ENCODE results near the gene CBLB.

The CBLB gene

DNA sequence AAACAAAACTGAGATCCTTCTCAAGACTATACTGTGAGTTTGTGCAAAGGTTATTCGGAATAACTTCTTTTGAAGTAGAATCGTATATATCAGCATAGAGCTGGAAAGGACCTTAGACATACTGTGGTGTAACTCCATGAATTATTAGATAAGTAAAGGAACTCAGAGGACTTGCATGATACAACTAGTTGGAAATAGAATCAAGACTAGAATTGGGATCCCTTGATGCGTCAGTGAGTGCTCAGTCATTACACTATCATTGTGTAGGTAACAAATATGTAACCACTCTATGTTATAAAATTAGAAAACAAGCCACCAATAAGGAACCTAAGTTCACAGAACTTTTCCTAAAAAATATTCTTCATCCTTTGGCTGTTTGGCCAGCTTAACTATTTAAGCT is 61.1 kb downstream of the CBLB start:
- POLR2A ChIA-PET, result no interaction called here
- TF ChIP-seq, protein P1, sequence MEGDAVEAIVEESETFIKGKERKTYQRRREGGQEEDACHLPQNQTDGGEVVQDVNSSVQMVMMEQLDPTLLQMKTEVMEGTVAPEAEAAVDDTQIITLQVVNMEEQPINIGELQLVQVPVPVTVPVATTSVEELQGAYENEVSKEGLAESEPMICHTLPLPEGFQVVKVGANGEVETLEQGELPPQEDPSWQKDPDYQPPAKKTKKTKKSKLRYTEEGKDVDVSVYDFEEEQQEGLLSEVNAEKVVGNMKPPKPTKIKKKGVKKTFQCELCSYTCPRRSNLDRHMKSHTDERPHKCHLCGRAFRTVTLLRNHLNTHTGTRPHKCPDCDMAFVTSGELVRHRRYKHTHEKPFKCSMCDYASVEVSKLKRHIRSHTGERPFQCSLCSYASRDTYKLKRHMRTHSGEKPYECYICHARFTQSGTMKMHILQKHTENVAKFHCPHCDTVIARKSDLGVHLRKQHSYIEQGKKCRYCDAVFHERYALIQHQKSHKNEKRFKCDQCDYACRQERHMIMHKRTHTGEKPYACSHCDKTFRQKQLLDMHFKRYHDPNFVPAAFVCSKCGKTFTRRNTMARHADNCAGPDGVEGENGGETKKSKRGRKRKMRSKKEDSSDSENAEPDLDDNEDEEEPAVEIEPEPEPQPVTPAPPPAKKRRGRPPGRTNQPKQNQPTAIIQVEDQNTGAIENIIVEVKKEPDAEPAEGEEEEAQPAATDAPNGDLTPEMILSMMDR (IDR thresholded peaks at IDR 0.05; ENCODE audit: insufficient read depth, low read length, missing control alignments), result no peak
- CTCF ChIA-PET, result interaction anchor here (1.6 kb wide), 1 partner anchor 15 kb away, joined by 3 read pairs; no protein-coding TSS in a partner anchor

DNA sequence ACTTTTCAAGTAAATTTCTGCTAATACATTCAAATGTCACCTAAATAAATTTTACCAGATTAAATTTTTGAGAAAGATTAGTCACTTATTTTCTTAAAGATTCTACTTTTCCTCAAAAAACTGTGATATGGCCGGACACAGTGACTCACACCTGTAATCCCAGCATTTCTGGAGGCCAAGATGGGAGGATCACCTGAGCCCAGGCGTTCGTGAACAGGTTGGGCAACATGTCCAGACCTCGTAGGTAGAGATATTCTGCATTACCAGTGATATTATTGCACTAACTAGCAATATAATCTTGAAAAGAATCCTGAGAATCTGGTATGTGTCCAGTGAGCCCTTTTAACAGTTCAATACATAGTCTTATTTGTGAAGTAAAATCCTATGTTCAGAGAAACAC is 61.7 kb downstream of the CBLB start:
- DNase-seq (ENCODE audit: low read depth, low spot score), result no peak
- TF ChIP-seq, protein P1 (IDR thresholded peaks at IDR 0.05; ENCODE audit: insufficient read depth, low read length, missing control alignments), result no peak
- CTCF ChIA-PET, result no interaction called here
- POLR2A ChIA-PET, result no interaction called here
- no peak overlapping the region for H3K4me3 ChIP-seq (ENCODE audit: low read depth, low read length)

More for the DNA sequence above, 61.1 kb downstream of the CBLB start:
- no peak for DNase-seq (ENCODE audit: low read depth, low spot score)
- no peak overlapping the region for H3K4me3 ChIP-seq (ENCODE audit: low read depth, low read length)

DNA sequence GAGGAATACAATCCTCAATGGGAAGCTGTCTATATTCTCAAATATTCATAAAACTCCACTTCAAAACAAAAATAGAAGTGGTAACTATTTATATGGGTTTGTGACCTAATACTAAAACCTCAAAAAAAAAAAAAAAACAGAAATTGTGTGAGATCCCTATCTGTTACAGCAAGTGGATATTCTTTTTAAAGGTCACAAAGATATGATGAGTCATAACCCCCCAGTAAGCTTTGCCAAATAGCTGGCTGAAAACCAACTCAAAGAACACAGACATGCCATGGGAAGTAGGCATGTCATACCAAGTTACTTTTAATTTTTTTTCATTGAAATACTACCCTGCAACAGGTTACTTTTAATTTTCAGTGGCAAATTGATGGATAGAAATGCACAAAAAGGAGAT is 62.5 kb downstream of the CBLB start:
- POLR2A ChIA-PET, result no interaction called here
- no peak overlapping the region for H3K4me3 ChIP-seq (ENCODE audit: low read depth, low read length)
- TF ChIP-seq, protein P1 (IDR thresholded peaks at IDR 0.05; ENCODE audit: insufficient read depth, low read length, missing control alignments), result no peak
- no peak for DNase-seq (ENCODE audit: low read depth, low spot score)
- CTCF ChIA-PET, result no interaction called here

DNA sequence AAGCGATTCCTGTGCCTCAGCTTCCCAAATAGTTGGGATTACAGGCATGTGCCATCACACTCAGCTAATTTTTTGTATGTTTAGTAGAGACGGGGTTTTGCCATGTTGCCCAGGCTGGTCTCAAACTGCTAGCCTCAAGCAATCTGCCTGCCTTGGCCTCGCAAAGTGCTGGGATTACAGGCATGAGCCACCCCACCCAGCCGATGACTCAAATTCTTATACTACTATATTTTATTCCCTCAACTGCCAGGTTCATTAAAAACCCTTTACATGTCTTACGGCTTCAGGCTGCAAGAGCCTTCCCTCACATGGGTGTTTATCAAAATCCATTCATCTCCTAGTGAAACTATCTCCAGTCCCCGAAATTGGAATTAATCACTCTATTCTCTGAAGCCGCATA is 63.4 kb downstream of the CBLB start:
- POLR2A ChIA-PET, result no interaction called here

DNA sequence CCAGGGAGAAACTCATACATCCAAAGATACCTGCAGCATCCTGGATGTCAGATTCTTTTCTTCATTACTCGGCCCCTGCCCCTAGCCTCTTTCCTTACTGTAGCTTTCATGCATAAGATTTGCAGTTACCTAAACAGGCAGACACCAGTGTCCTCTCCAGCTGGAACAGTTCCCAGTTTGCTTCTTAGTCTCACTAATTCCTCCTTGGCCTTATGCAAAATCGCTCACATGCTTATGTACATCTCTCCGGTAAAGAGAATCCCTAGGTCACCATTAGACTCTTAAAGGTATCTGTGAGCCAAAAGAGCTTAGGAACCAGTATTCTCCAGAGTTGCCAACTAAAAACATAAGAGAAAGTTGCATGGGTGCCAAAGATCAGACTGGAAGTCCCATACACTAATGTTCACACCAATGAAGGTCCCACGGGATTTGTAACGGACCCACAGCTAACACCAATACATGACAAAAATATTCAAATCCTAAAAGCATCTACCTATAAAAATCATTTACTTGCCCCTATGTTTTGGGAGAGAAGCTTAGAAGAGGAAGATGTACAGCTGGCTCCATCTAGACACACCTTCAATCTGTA is 66.6 kb downstream of the CBLB start:
- ChIA-PET POLR2A (no interaction called here), CTCF (interaction anchor here (1.5 kb wide), 1 partner anchor 10 kb away, joined by 7 read pairs; no protein-coding TSS in a partner anchor)
- no peak overlapping the region for H3K4me3 ChIP-seq (ENCODE audit: low read depth, low read length)
- DNase-seq (ENCODE audit: low read depth, low spot score), result no peak
- TF ChIP-seq, protein P1 (IDR thresholded peaks at IDR 0.05; ENCODE audit: insufficient read depth, low read length, missing control alignments), result no peak

More for the DNA sequence above, 63.4 kb downstream of the CBLB start:
- no peak for DNase-seq (ENCODE audit: low read depth, low spot score)
- TF ChIP-seq, protein P1 (IDR thresholded peaks at IDR 0.05; ENCODE audit: insufficient read depth, low read length, missing control alignments), result no peak
- no peak overlapping the region for H3K4me3 ChIP-seq (ENCODE audit: low read depth, low read length)
- CTCF ChIA-PET, result no interaction called here

DNA sequence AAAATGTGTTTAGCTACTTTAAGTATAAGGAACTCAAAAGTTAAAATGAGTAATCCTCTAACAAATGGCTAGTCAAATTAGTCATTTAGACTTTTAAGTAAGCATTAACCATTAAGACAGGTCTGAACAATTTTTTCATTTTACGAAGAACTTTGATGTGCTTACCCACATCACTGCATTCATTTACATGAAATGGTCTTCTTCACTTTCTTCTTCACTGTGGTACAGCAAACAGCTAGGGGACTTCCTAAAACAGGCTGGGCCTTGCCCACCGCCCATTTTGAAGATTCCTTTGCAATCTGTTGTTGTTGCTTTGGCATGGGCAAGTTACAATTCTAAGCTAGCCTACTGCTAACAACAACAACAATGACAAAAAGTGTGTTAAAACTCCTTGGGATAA is 67.4 kb downstream of the CBLB start:
- no peak overlapping the region for H3K4me3 ChIP-seq (ENCODE audit: low read depth, low read length)
- TF ChIP-seq, protein P1 (IDR thresholded peaks at IDR 0.05; ENCODE audit: insufficient read depth, low read length, missing control alignments), result no peak
- no peak for DNase-seq (ENCODE audit: low read depth, low spot score)
- ChIA-PET POLR2A (no interaction called here), CTCF (interaction anchor here (1.5 kb wide), 1 partner anchor 11 kb away, joined by 7 read pairs; no protein-coding TSS in a partner anchor)

All from AG04449 (cell line).